GM21723 (cell line): ENCODE data around the gene ARPC3.
A peak's percentile ranks its signal among the peaks of the same experiment; 100 is the strongest.
"Not testable (repeated sequence)": the region's sequence is repeated elsewhere in the genome, so short reads cannot be mapped to it uniquely, and the experiment has no call there.

Experiments
- ATAC-seq: cut with Tn5 transposase; IDR thresholded peaks from one replicate; pipeline ENCODE4 v1.9.1; 2021; ENCODE audit warnings: mild to moderate bottlenecking, moderate library complexity; ENCODE audit not compliant: unreplicated experiment

The ARPC3 gene

DNA sequence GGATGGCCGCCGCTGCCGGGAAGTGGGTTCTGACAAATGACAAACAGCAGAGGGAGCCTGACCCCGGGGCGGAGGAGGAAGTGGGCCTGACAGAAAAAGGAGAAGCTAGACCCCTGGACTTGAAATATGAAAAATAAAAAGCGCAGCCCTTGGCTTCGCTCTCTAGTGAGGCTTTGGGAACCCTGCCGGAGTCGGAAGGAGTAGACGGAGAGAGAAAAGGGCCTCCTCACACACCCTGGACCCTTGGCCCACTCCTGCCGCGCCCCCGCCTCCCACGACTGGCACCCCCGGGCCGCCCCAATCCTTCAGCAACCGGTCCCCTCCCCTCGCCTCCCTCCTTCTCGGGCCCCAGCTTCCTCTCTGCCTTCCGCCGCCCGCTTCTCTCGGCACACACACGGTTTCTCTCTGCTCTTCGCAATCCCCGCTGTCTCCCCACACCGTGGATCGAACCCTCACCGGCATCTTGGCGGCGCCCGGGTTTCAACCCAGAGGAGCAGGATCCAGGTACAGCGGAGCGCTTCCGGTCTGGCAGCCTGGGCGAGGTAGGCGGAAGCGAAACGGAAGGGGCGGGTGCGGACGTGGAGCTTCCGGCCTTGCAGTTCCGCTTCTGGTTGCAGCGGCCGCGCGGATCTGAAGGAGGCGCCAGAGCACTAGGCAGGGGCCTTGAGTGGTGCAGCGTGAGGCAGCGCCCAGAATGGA lies at the start of gene ARPC3:
Gene ARPC3, minus strand, starts transcription at position 539 of the 699 bp plus-strand sequence. Its CDS starts 77 bp downstream, at position 462.
- peak; percentile 91 for ATAC-seq

DNA sequence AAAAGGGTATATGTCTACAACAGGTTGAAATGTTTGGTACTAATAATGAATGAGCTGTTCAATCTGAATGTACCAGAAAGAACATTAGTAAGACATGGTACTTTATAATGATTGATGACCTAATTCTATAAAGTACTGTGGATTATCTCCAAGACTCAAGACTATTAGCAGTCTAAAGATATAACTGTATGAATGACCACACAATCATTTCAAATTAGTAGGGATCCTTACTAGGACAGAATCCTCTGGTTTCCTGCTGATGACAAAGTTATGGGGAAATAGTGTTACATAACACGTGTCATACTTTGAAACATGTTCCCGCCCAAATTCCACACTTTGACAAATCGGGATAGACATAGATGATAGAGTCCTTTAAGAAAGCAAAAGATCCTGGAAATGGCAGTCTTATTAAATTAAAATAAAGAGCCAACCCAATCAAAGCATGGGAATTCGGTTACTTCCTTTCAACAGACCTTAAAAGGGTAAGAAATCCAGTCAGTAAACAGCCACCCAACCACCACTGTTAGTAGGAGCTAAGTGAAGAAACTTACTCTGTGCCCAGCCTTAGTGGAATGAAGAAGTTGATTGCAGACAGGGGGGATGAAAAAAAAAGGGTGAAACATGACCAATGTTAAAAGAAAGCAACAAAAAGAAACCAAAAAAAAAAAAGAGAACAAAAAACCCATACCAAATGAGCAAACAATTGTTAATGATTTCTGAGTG lies 49.0 kb upstream of the ARPC3 start:
- ATAC-seq: no peak

DNA sequence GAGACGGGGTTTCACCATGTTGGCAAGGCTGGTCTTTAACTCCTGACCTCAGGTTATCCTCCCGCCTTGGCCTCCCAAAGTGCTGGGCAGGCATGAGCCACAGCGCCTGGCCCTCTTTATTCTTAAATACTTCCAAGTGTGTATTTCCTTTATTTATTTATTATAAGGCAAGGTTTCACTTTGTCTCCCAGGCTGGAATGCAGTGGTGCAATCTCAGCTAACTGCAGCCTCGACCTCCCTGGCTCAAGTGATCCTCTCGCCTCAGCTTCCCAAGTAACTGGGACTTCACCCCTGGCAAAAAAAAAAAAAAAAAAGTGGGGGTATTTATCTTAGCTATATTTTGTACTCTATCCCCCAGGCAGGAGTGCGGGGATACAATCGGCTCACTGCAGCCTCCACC lies 25.3 kb upstream of the ARPC3 start:
- no peak for ATAC-seq

DNA sequence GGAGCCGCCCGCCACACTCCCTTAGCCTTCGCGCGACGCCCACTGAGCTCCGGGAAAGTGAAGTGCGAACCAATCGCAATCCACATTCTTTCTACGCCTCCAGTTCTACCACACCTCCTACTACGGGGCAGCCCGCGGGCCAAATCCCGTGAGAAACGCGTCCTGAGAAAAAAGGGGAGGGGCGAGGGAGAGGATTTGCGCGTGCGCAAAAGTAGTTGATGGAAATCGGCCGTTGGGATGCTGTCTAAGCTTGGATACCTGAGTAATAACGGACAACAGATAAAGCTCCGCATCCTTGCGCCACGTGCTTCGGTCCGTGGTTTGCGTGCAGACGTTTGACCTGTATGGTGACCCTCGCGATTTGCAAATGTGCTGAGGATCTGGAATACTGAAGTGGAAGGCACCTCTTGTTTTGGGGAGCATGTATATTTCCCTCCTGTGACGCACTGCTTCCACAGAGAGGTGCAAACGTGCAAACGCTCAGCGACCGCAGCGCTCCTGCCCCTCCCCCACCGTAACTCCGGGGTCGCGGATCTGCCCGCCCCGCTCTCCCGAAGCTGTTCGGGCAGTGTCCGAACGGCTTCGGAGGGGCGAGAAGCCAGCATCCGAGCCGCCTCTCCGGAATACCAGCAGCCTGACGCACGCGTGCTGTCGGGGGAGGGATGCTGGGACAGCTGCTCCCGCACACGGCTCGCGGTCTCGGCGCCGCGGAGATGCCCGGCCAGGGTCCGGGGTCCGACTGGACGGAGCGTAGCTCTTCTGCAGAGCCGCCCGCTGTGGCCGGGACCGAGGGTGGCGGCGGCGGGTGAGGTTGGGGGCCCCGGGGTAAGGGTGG lies 18.3 kb upstream of the ARPC3 start, which contains the start of the genes FAM216A and GPN3:
Gene FAM216A, plus strand, starts transcription at position 632 of the 835 bp plus-strand sequence. Its CDS starts 31 bp downstream, at position 663.
Gene GPN3, minus strand, starts transcription at position 44 of the 835 bp plus-strand sequence. CDS start 54 bp downstream, outside the sequence.
- peak; percentile 63 for ATAC-seq

DNA sequence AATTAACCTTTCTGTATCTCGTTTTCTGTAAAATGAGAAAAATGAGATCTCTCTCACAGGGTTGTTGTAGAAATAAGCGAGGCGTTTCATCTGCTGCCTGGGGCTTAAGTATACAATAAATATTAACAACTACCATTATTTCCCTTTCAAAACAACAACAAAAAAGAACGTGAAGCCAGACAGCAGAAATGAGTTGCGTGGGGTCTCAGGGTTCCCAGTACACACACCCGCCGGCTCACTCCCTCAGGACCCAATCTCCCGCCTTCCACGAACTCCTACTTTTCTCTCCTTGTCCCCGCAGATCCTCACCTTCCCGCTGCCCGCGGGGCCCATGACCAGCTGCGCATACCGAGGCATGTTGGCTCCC lies 17.7 kb upstream of the ARPC3 start:
- ATAC-seq: no peak

DNA sequence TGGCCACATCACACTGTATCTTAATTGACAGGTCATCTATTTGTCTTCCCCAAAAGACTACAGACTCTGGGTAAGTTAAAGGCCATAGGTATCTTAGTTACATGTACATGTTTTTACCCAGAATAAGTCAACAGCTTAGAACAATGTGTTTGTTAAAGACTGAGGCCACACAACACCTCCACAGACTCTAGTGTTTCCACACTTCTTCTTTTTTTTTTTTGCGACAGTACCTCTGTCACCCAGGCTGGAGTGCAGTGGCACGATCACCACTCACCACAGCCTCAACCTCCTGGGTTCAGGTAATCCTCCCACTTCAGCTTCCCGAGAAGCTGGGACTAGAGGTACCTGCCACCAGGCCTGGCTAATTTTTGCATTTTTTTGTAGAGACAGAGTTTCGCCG lies 16.7 kb upstream of the ARPC3 start:
- ATAC-seq: no peak

DNA sequence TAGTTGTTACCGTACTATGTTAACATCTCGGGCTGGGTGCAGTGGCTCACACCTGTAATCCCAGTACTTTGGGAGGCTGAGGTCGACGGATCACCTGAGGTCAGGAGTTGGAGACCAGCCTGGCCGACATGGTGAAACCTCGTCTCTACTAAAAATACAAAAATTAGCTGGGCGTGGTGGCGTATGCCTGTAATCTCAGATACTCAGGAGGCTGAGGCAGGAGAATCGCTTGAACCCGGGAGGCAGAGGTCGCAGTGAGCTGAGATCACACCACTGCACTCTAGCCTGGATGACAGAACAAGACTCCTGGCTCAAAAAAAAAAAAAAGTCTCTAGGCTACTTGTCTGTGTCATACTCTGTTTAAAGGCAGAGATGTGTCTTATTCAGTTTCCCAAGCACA lies 15.6 kb upstream of the ARPC3 start:
- not testable (repeated sequence) for ATAC-seq

DNA sequence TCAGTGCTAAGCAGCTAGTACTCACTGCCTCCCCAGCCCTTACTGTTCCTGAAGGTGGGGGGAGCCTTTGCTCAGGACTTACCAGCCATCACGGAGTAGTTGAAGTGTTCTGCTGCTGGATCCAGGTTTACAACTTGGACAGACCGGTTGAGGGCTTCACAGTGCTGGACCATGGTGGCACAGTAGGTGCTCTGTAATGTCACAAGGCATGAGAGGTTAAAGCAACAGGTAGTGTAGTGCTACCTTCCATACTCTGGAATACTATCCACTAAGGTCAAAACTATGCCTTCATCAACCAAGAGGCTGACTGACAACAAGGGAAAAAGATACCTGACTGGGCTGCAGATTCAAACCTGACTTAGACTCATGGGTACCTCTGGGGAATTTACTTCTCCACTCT lies 14.9 kb upstream of the ARPC3 start:
- no peak for ATAC-seq

DNA sequence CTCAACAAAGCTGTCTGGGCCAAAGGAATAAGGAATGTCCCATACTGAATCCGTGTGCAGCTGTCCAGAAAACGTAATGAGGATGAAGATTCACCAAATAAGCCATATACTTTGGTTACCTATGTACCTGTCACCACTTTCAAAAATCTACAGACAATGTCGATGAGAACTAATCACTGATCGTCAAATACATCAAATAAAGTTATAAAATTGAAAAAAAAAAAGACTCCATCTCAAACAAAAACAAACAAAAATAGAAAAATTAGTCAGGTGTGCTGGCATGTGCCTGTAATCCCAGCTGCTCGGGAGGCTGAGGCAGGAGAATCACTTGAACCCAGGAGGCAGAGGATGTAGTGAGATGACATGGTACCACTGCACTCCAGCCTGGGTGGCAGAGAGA lies 11.1 kb upstream of the ARPC3 start:
- ATAC-seq: not testable (repeated sequence)

DNA sequence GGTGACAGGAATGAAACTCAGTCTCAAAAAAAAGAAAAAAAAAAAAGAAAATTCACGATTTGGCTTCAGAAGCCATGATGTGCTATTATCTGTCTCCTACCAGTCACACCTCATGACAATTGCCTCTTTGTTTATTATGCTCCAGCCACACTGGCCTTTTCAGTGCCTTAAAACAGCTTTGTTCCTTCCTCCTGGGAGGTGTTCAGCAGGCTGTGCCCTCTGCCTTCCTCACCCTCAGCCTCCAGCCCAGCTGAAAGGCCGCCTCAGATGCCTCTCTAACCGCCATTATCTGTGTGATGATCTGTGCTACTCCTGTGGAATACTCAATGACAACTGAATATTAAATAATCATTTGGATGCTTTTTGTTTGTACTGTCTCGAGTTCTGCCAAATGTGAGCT lies 8.6 kb upstream of the ARPC3 start:
- no peak for ATAC-seq

DNA sequence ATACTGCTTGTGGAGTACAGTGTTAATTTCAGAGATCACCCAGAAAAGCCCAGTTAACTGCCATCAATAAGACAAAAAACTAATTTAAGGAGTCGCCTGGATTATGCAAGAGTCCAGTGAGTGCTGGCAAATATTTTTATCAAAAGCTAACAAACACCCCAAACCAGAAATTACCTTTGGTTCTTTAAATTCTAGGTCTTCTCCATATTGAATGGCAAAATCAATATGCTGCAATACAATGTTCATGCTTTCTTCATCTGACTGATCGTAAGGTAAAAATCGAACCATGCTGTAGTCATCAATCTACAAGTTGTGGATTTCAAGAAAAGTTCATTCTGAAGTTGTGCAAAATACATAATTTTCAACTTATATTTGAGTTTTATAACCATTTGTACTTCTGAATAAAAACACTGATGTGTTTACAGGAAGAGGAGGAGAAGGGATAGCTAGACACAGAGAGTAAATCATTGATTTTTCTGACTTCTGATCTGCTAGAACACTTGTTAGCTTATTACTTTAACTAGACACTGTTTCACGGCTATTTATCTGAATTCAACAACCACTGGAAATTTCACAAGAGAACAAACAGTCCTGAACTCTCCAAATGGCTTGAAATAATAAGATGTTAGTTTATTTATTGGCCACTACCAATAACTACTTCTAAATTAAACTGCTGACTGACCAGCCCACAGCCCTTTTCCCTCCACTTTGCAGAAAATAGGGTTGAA lies 3.6 kb upstream of the ARPC3 start:
- ATAC-seq: no peak

DNA sequence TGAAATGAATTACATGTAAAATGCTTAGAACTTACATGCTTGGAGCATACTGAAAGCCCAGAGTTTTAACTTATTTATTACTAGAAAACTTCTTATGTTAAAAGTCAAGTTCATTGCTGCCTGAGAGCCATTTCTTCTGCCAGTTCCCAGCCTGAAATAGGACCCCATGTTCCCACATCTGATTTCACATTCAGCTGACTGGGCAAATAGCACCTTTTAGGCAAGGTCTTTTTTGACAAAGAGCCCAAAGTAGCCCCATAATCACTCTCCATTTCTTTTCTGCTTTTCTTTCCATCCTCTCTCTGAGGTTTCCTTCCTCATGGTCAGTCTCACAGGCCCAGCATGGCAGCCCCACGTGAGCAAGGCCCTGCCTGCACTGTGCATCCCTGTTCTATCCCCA lies 1.1 kb upstream of the ARPC3 start:
- no peak for ATAC-seq

DNA sequence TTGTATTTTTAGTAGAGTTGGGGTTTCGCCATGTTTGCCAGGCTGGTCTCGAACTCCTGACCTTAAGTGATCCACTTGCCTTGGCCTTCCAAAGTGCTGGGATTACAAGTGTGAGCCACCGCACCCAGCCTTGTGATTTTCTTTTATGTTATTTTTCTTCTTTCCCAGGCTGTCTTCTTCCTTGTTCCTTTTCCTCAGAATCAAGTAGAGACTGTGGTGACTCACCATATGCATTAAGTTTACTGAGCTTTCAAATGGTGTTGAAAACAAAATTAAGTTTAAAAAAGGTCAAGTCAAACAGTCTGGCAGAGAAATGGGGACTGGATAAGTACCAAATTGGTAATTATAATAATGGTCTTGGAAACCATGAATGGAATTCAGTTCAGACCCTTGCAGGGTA lies 5.7 kb downstream of the ARPC3 start:
- ATAC-seq: no peak

DNA sequence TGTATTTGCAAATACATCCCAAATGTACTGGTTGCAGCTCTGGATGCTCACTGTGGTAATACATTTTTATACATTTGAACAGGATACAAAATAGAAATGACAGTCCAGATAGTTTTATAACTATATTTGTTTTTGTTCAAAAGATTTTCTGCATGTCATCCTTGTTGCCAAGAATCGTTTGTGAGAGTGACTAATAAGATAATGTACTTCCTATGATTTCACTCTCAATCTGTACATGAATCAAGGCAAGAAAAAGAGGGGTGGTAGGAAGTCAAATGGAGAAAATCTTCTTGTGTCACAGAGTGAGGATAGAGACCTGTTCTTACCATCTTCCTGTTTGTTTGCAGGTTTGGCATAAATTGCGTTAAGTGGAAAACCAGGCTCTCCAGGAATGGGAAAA lies 13.9 kb downstream of the ARPC3 start:
- no peak for ATAC-seq

DNA sequence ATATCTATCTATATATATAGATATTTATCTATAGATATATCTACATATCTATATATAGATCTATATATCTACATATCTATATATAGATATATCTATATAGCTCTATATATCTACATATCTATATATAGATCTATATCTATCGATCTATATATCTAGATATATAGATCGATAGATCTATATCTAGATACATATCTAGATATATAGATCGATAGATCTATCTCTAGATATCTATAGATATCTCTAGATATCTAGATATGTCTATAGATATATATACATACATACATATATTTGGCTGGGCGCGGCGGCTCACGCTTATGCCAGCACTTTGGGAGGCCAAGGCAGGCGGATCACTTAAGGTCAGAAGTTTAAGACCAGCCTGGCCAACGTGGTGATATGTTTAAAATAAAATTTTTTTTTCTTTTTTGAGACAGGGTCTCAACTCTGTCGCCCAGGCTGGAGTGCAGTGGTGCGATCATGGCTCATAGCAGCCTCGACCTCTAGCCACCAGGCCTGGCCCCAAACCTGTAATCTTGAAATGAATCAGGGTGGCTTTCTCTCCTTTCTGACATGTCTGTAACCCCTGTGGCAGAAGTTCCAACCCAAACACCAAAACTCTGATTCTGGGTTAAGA lies 18.1 kb downstream of the ARPC3 start:
- no peak for ATAC-seq

DNA sequence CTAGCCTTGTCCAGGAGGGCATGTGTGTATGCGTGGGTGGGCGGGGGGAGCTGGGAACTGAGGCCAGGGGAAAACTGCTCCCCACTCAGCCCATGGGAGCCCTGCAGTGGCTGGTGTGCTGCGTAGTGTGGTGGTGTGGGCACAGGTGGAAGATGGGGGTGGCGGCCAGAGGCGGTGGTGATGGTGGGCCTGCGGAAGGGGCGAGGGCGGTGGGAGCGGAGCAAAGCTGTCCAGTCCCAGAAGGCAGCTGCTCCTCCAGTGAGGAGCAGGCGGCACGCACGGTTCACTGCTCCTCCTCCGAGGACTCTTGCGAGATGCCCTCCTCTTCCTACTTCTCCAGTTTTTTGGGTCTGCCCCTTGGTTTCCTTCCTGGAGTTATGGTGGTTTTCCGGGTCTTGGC lies 20.5 kb downstream of the ARPC3 start:
- not testable (repeated sequence) for ATAC-seq

DNA sequence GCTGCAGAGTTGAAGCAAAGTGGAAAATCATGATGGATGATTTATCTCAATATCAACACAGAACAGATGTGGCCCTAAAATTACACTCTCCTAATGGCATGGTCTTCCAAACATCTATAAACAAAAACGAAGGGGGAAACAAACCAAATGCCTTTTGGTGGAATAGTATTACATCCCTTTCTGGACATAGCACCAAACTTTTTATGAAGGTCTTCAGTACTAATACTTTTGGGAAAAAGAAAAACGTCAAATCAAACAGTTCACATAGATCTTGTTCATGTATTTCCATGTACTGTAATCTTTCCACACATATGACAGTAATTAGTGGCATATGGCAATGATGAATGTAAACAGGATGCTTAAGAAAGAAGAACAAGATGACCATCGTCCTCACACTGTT lies 23.7 kb downstream of the ARPC3 start:
- ATAC-seq: no peak

DNA sequence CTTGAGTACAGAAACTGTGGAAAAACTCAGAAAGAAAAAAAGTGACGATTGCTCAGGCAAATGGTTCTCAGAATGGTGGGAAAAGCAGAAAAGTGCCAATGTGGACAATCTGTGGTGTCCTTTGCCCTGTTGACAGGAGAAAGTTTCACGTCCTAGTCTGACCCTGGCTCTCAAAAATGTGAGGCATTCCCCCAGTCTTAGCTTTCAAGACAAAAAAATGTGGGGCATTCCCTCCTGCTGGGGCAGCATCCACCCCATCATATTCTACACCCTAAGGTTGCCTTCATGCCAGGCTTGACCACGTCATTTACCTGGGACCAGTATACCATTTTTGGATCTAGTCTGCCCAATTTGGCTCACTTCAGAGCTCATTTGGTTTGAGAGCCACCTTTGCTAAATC lies 25.9 kb downstream of the ARPC3 start:
- ATAC-seq: no peak

DNA sequence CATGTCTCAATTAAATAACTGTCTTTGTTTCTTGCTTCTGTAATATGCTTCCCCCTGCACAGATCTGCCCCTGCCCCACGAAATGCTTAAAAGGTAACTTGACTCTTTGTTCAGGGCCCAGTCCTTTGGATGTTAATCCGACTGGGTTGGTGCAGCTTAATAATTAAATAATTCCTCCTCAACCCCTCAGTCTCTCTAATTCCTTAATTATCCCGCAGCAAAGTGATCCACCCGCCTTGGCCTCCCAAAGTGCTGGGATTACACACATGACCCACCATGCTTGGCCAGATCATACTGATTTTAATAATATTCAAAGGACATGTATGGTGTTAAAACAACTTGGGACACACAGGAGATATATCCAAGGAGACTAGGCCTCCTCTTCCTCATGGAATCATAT lies 28.4 kb downstream of the ARPC3 start:
- ATAC-seq: no peak

DNA sequence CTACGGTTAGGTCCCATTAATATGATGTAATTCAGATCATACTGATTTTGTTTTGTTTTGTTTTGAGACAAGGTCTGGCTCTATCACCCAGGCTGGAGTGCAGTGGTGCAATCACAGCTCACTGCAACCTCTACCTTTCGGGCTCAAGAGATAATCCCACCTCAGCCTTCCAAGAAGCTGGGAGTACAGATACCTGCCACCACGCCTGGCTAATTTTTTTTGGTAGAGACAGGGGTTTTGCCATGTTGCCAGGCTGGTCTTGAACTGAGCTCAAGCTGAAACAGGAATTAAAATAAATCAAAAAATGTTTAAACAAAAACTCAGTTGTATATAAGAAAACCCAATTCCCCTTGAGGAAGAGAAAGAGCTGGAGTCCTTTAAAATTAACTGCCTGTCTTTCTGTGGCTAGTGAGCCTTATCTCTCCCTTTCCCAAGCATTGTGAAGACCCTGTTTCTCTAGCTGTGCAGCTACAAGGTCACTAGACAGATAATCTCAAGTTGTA lies 28.9 kb downstream of the ARPC3 start:
- no peak for ATAC-seq
